HG02981 (cell line): ENCODE measurements around the gene ZNF749.

Experiments
- ATAC-seq: cut with Tn5 transposase; IDR thresholded peaks from one replicate; pipeline ENCODE4 v1.9.1; 2021; ENCODE audit warnings: mild to moderate bottlenecking, moderate library complexity; ENCODE audit not compliant: unreplicated experiment

The ZNF749 gene

DNA sequence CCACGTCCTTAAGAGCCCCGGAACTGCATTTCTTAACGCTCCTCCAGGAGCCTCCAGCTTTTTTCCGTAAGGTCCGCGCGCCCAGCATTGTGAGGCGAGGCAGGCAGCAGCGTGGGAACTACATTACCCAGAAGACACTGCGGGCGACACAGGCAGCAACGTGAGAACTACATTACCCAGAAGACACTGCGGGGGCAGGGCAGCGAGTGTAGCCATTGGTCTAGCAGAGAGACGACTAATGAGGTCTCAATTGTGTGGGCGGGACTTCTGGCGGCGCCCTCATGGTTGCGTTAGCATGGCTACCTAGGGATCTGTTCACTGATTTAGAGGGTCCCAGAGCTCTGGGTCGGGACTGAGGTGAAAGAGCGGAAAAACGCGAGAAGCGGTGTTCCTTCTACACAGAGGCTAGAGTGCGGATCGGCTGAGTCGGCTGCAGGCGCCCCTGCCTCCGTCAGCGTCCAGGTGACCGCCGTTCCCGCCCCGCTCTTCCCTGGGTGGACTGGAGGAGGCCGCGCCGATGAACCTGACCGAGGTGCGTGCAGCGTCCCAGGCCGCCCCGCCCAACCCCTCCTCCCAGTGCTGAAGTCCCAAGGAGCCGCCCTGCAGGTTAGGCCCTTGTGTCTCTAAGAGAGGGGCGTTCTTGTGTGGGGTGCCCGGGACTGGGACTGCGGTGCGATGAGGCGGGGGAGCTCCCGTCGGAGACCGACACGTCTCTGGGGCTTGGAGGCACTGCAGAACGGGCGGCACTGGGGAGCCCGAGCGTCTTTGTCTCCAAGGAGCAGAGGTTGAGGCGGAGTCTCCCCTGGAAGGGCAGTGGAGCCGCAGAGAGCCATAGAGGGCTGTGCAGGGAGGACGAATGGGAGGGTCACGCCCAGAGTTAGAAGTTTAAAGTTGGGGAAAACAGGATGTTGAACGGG lies at the start of gene ZNF749:
TSS of gene ZNF749 (plus strand) at position 264 of the 917 bp plus-strand sequence. CDS start at position 518, 254 bp downstream.
- ATAC-seq, result peak; percentile 96

DNA sequence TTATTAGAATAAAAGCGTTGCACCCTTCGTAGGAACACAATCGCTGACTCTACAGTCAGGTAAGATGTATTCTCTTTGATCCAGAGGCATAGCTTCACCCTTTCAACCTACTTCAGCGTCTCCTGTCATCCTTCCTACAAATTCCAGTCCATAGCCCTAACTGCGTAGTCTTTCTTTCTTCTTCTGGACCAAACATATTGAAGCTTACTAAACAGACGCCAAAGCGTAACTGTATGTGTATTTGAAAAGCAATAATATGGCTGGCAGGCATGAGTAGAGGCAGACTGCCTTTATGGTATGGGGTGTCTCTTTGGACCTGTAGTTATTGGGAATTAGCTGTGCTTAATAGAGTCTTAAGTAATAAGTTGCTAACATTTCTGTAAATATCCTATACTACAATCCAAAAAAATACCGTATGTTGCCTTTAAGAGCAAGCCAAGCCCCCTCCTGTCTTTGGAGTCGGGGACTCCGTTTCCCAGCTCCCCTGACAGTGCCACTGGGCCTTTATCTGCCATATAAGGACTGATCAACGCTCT lies 45.9 kb upstream of the ZNF749 start:
- ATAC-seq, result no peak

DNA sequence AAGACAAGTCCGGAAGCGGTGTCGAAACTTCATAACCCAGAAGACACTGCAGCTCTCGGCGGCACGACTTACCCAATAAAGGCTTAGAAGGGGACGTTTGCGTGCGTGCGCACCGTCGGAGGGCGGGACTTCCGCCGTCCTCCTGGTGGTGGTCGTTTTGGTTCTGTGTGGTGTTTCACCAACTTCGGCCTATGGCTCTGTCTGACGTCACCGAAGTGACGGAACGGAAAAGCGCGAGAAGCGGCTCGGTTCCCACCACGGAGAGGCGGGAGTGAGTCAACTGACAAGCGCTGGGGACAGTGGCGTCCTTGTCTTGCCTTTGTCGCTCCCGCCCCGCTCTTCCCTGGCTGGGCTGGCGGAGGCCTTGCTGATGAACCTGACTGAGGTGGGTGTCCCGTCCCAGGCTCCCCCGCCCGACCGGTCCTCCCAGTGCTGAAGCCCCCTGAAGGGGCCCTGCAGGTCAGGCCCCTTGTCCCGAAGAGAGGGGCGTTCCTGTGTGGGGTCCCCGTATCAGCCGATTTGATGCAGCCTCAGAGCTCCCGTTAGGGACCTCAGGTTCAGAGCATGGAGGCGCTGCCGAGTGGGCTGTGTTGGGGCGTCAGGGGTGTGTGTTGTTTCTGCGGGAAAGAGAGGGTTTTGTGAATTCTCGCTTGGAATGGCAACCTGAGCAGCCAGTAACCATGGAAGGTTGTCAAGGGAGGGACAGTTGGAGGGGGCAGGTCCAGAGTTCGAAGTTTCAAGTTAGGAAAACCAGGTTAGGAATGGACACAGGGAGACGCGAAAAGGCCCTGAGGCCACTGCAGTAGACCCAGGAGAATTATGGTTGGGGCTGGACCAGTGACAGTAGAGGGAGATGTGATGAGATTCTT lies 45.2 kb upstream of the ZNF749 start, which contains the start of gene ZNF548:
TSS of gene ZNF548 (plus strand) at position 125 of the 869 bp plus-strand sequence. CDS start at position 371, 246 bp downstream.
- ATAC-seq, result peak; percentile 98

GRCh38 chr19:57395710-57396109 lies 39.4 kb upstream of the ZNF749 start:
- no peak for ATAC-seq

DNA sequence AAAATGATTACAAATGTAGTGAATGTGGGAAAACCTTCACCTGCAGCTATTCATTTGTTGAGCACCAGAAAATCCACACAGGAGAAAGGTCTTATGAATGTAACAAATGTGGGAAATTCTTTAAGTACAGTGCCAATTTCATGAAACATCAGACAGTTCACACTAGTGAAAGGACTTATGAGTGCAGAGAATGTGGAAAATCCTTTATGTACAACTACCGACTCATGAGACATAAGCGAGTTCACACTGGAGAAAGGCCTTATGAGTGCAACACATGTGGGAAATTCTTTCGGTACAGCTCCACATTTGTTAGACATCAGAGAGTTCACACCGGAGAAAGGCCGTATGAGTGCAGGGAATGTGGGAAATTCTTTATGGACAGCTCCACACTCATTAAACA lies 36.3 kb upstream of the ZNF749 start:
- no peak for ATAC-seq

GRCh38 chr19:57403737-57404563 lies 31.2 kb upstream of the ZNF749 start:
- ATAC-seq, result no peak

DNA sequence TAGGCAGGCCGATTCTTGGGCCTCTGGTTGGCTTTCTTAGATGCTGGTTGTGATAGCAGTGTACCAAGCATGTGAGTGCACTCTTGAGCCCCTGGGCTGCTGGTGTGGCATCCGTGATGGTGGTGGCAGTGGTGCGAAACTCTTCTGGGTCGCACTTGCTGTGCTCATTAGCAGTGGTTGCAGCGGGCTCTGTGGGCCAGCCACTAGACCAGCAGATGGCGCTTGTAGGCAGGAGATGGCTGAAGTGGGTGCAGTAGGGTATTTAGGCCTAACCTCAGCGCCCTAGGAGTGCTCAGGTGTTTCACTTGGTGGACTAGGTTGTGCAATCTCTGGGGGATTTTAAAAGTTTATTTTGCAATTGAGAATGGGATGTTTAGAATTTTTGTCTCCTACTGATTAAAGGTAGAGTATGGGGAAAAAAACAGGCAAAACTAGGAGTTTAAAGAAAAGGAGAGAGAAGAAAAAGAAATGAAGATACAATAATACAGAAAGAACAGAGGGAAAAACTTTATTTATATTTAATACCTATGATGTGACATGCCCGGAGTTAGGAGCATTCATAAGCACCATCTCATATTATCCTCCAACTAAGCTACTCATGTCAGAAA lies 28.5 kb upstream of the ZNF749 start:
- ATAC-seq, result no peak

- ATAC-seq, result peak; percentile 98
Observed at GRCh38 chr19:57410877-57411671, 24.1 kb upstream of the ZNF749 start, which contains the start of gene ZNF17. ZNF17 (plus strand) TSS chr19:57411161; CDS start chr19:57413616, 2,455 bp downstream.

DNA sequence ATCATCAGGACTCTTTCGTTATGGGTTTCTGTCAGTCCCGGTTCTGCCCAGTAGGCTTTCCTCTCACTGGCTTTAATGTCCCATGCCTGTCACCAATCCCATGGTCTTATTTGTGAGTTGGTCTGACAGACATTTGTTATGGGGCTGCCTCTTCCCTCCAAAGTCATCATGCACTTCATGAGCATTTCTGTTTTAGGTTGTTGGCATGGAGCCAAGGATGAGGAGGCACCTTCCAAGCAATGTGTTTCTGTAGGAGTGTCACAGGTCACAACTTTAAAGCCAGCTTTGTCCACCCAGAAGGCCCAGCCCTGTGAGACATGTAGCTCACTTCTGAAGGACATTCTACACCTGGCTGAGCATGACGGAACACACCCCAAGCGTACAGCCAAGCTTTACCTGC lies 15.7 kb upstream of the ZNF749 start:
- ATAC-seq, result no peak

GRCh38 chr19:57421037-57421436 lies 14.1 kb upstream of the ZNF749 start:
- ATAC-seq, result no peak

- no peak for ATAC-seq
Observed at GRCh38 chr19:57434386-57435061, 601 bp upstream of the ZNF749 start.

- no peak for ATAC-seq
Observed at GRCh38 chr19:57436417-57436816, 1.3 kb downstream of the ZNF749 start.

GRCh38 chr19:57437931-57438330 lies 2.8 kb downstream of the ZNF749 start:
- no peak for ATAC-seq

DNA sequence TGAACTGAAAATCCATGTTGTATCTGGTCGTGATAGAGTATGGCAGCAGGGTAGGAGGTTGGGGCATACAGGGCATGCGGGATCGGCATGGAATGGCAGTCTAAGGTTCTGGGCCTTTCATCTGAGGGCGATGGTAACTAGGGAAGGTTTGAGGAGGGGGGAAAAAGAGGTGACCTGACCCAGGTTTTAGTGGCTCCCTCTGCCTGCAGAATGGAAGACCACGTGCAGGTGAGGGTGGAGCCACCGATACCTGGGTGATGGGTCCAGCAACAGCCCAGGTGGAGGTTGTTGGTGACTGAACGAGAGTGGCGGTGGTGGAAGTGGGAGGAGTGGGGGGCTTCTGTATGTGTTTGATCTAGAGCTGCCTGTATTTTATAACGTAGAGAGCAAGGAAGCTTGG lies 3.8 kb downstream of the ZNF749 start:
- no peak for ATAC-seq

DNA sequence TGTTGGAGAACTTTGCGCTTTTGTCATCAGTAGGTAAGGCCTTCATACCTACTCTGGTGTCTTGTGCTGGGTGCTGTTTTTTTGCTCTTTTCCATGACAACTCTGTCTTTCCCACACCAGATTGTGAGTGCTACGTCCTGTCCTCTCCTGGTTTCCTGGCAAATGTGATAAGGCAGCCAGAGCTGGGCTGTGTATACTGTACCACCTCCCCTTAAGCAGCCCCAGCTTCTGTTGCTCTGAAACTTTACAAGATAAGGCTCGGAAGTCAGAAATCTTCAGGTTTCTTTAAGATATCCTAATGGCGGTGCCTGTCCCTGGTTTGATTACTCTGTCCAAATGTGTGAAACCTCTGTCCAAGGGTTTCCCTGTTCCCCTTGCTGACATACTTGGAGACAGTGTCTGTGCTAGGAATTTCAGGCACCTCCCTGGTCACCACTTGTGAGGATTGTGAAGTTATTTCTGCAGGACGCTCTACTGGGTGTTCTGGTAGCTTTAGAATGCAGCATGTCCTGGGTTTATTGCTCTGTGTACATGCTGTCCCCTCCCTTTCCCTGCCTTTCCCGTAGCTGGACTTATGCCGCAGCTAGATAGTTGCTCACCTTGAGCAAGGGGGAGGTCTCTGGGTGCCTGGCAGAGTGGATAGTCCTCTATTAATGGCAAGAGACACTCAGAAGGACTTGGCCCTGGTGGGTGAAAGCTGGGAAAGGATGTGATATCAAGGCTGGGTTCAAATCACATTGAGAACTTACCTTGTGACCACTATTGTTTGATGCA lies 7.0 kb downstream of the ZNF749 start:
- ATAC-seq, result no peak

- no peak for ATAC-seq
Observed at GRCh38 chr19:57443121-57443696, 8.1 kb downstream of the ZNF749 start.

DNA sequence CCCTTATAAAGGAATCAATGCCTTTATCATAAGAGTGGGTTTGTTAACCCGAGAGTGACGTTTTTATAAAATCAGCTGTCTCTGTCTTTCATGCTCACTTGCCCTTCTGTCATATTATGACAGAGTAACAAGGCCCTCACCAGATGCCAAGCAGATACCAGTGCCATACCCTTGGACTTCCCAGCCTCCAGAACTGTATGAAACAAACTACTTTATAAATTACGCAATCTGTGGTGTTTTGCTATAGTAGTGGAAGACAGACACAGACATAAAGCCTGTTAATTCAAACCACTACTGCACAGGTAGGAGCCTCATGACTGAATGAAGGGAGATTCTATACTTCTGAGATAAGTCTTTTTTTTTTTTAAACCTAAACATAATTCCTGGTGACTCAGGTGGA lies 17.2 kb downstream of the ZNF749 start:
- no peak for ATAC-seq
